ENCODE data around the gene PSMB3. TPM values are rescaled to one million over a fixed set of nuclear protein-coding genes. Genes with fewer than 3 reads are reported as not detected.
A peak's percentile ranks its signal among the peaks of the same experiment; 100 is the strongest.

The PSMB3 gene
- polyA plus RNA-seq, 12 donors = 63.9 to 133 (median 74.8) TPM; not detected in 1

- DNase-seq = no peak
Measured at GRCh38 chr17:38746849-38747462, 5.6 kb upstream of the PSMB3 start.

- peak; percentile 41 for DNase-seq
Measured at GRCh38 chr17:38747463-38748148, 4.9 kb upstream of the PSMB3 start.

- peak; percentile 94 for DNase-seq
Measured at GRCh38 chr17:38748149-38748891, 4.2 kb upstream of the PSMB3 start, which contains the start of gene PCGF2. Gene PCGF2 (minus strand): TSS chr17:38748336. CDS start chr17:38740402, 7,934 bp downstream.

GRCh38 chr17:38748892-38749222 is 3.7 kb upstream of the PSMB3 start:
- no peak for DNase-seq

- peak; percentile 80 for DNase-seq
Measured at GRCh38 chr17:38749223-38750043, 3.1 kb upstream of the PSMB3 start.

- no peak for DNase-seq
Measured at GRCh38 chr17:38750044-38750311, 2.6 kb upstream of the PSMB3 start.

- no peak for DNase-seq
Measured at GRCh38 chr17:38750312-38751121, 2.0 kb upstream of the PSMB3 start.

GRCh38 chr17:38751144-38751807 is 1.3 kb upstream of the PSMB3 start:
- DNase-seq = no peak

GRCh38 chr17:38751808-38752307 is 683 bp upstream of the PSMB3 start:
- peak; percentile 93 for DNase-seq

- no peak for DNase-seq
Measured at GRCh38 chr17:38753071-38753506, 548 bp downstream of the PSMB3 start.

GRCh38 chr17:38761612-38762011 is 9.1 kb downstream of the PSMB3 start:
- no peak for DNase-seq

GRCh38 chr17:38762231-38762630 is 9.7 kb downstream of the PSMB3 start:
- no peak for DNase-seq

GRCh38 chr17:38766341-38766740 is 13.8 kb downstream of the PSMB3 start:
- no peak for DNase-seq

- no peak for DNase-seq
Measured at GRCh38 chr17:38768417-38768816, 15.9 kb downstream of the PSMB3 start.

- DNase-seq = no peak
Measured at GRCh38 chr17:38773258-38773657, 20.7 kb downstream of the PSMB3 start.

- no peak for DNase-seq
Measured at GRCh38 chr17:38777641-38778250, 25.2 kb downstream of the PSMB3 start.

GRCh38 chr17:38779965-38780752 is 27.6 kb downstream of the PSMB3 start:
- no peak for DNase-seq

- DNase-seq = no peak
Measured at GRCh38 chr17:38783227-38783626, 30.7 kb downstream of the PSMB3 start.

- DNase-seq = no peak
Measured at GRCh38 chr17:38786372-38786771, 33.8 kb downstream of the PSMB3 start.

All from muscle of arm (tissue), 12 donors.